Ishikawa (cell line): ENCODE data around the gene DTD1.

Experiments
- CEBPB ChIP-seq: IDR thresholded peaks from 2 replicates; pipeline ENCODE4 v1.6.1; 2012
- CREB1 ChIP-seq: IDR thresholded peaks from 2 replicates; pipeline ENCODE4 v1.6.1; 2012; ENCODE audit warnings: low read depth
- EP300 ChIP-seq: IDR thresholded peaks from 2 replicates; pipeline ENCODE4 v1.6.1; 2012; ENCODE audit warnings: borderline replicate concordance
- FOXM1 ChIP-seq: IDR thresholded peaks from 2 replicates; pipeline ENCODE4 v1.6.1; 2012; ENCODE audit warnings: low read depth, borderline replicate concordance
- MAX ChIP-seq: IDR thresholded peaks from 2 replicates; pipeline ENCODE4 v1.6.1; 2012
- NFIC ChIP-seq: IDR thresholded peaks from 2 replicates; pipeline ENCODE4 v1.6.1; 2012
- RAD21 ChIP-seq: IDR thresholded peaks from 2 replicates; pipeline ENCODE4 v1.6.1; 2012; ENCODE audit warnings: low read depth
- REST ChIP-seq: IDR thresholded peaks from 2 replicates; pipeline ENCODE4 v1.6.1; 2012; ENCODE audit warnings: low read depth, mild to moderate bottlenecking
- TAF1 ChIP-seq: IDR thresholded peaks from 2 replicates; pipeline ENCODE4 v1.6.1; 2012; ENCODE audit warnings: low read depth, mild to moderate bottlenecking
- TEAD4 ChIP-seq: IDR thresholded peaks from 2 replicates; pipeline ENCODE4 v1.6.1; 2012
- USF1 ChIP-seq: IDR thresholded peaks from 2 replicates; pipeline ENCODE4 v1.6.1; 2012
- YY1 ChIP-seq: IDR thresholded peaks from 2 replicates; pipeline ENCODE4 v1.6.1; 2012; ENCODE audit warnings: low read depth
- ZBTB7A ChIP-seq: IDR thresholded peaks from 2 replicates; pipeline ENCODE4 v1.6.1; 2012; ENCODE audit warnings: low read depth

GRCh38 chr20:18669241-18670019 is 81.6 kb downstream of the DTD1 start:
- no peak for TF ChIP-seq EP300
- TF ChIP-seq REST, result no peak
- no peak for TF ChIP-seq YY1
- no peak for TF ChIP-seq CREB1
- no peak for TF ChIP-seq ZBTB7A
- no peak for TF ChIP-seq CEBPB
- no peak for TF ChIP-seq MAX
- TF ChIP-seq RAD21, result no peak
- no peak for TF ChIP-seq TAF1
- TF ChIP-seq TEAD4, result no peak
- no peak for TF ChIP-seq USF1
- no peak for TF ChIP-seq NFIC
- no peak for TF ChIP-seq FOXM1
